G401.6 (cell line): ENCODE results near the gene MMP15.
"Not testable (repeated sequence)": the region's sequence is repeated elsewhere in the genome, so short reads cannot be mapped to it uniquely, and the experiment has no call there.

Experiments
- FAIRE-seq: peaks from 2 replicates; lab custom pipeline; 2012; peaks lifted over from hg19 to GRCh38; lab: Jason Lieb, UNC

The MMP15 gene

DNA sequence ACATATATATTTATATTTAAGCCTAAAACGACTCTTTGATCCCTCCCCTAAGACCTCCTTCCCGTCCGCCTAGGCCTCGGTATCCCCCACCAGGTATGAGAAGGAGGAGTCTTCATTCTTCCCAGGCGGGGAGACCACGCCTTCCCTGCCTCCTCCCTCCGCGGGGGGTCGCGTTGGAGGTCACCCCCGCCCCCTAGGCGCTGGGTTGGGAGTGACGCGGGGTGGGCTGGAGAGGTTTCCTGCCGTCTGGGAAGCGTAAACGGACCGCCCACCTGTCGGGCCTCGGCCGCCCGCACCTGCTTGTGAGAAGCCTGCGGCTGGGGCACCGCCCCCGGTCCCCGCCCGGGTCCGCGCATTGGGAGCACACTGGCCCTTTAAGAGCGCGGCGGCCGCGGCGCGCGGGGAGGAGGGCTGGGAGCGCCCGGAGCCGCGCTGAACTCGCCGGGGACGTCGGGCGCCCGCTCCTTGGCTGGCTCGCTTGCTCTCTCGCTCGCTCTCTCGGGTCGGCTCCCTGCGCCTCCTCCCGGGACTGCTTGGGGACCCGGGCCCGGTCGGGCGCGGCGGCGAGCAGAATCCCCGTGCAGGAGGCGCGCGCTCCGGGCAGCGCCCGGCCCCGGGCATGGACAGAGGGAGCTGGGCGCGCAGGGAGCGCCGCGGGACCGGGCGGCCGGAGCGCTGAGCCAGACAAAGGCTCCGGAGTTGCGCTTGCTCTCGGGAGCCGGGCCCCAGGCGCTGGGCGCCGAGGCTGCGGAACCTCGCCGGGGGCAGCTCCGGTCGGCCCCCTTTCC is at the start of gene MMP15:
MMP15 (plus strand) TSS at position 404 of the 788 bp plus-strand sequence. CDS start 597 bp downstream, outside the sequence.
- FAIRE-seq, result no peak

DNA sequence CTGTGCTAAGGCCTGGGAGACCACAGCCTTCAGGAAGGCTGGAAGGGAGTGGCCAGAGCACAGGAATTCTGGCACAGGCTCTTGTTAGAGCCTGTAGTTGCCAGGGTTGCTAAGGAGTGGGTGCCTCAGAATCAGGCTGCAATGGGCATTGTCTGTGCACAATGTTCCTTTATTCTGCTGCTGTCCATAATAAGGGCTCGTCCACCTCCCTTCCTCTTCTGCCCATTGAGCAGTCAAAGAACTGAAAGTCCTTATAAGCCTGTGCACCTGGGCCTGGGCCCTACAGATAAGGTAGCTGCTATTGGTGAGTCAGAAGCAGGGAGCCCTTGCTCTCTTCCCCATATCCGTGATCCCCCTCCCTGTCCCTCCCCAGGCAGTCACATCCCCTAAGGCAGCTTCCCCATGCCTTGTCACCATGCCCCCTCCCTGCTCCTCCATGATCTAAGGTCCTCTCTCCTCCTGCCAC is 49.2 kb upstream of the MMP15 start:
- no peak for FAIRE-seq

- no peak for FAIRE-seq
These were observed 48.0 kb upstream of the MMP15 start for GRCh38 chr16:57977418-57978069.

GRCh38 chr16:57978070-57978465 is 47.5 kb upstream of the MMP15 start:
- not testable (repeated sequence) for FAIRE-seq

GRCh38 chr16:57979006-57979585 is 46.5 kb upstream of the MMP15 start:
- no peak for FAIRE-seq

- no peak for FAIRE-seq
These were observed 43.9 kb upstream of the MMP15 start for GRCh38 chr16:57981636-57982035.

DNA sequence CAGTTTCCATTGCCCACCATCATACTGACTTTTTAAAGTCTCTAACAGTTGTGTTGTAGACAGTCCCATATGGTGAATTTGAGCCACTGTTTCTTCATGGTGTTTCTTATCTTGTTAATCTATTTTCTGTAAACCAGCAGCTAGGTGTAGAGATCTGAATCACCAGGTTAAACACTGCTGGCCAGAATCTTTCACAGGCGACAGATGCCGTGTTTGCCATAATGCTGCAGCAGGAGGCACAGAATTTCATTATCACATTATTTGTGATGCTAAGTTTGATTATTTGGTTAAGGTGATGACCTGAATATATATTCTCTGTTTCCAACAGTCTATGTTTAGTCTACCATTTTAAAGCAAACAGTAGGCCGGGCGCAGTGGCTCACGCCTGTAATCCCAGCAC is 43.2 kb upstream of the MMP15 start:
- no peak for FAIRE-seq

DNA sequence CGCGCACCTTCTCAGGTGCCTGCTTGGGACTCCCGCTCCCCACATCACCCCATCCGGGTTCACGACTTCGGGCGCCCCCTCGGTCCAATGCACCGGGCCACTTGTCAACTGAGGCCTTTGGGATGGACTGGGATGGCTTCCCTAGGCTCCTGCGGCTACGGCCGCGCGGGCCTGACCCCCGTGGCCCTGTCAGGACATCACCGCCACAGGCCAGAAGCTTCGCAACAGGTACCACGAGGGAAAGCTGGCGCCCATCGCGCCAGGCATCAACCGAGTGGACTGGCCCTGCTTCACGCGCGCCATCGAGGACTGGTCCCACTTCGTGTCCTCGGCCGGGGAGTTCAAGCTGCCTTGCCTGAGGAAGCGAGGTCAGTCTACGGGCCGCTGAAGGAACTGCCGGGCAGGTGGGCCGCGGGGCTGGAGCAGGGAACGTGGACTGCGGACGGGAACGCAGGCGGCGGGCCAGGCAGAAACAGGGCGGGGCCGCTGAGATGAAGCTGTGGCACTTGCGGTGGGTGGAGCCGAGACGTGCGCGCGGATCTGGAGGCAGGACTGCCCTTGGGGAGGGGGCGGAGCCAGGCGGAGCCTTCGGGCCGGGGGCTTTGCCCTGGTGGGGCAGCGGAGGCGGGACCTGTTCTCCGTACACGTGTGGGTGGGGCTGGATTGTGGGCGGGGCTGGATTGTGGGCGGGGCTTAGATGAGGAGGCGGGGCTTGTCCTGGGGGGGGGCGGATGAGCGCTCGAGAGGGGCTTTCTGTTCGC is 40.9 kb upstream of the MMP15 start:
- FAIRE-seq, result no peak

DNA sequence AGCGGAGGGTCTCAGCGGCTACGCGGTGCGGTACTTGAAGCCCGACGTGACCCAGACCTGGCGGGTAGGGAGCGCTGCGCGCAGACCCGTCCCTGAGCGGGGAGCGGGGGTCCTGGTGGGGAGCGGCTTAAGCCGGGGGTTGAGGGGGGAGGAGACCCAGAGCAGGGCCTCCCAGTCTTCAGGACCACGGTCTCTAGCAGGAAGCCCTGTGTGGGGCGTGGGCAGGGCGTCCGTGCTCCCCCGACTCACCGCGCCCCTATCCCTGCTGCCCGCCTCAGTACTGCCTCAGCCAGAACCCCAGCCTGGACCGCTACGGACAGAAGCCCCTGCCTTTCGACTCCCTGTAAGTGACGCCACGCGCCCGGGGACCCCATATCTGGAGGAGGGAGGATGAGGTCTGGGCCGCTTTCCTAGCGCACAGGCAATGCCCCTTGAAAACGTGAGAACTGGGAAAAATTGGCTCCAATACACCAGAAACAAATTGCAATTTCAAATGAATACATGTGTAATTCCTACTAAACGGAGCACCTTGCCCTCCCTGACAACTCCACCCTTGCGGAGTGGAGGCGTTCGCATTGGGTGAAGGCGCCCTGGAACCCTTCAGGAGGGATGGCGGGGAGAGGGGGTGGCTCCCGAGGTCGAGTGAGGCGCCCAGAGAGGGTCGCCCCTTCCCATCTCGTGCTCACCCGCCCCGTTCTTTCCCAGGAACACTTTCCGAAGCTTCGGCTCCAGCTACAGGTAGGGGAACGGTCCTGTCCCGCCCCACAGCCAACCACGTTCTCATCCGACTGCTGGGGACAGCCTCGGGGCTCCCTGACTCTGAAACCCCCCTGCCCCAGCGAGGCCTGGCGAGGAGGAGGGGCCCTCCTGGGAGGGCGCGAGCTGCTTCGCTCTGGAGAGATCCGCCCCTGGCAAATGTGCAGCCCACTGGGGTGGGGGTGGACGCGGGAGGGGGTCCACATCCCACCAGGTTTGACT is 40.1 kb upstream of the MMP15 start:
- no peak for FAIRE-seq

GRCh38 chr16:57986196-57986595 is 39.4 kb upstream of the MMP15 start:
- FAIRE-seq, result no peak

DNA sequence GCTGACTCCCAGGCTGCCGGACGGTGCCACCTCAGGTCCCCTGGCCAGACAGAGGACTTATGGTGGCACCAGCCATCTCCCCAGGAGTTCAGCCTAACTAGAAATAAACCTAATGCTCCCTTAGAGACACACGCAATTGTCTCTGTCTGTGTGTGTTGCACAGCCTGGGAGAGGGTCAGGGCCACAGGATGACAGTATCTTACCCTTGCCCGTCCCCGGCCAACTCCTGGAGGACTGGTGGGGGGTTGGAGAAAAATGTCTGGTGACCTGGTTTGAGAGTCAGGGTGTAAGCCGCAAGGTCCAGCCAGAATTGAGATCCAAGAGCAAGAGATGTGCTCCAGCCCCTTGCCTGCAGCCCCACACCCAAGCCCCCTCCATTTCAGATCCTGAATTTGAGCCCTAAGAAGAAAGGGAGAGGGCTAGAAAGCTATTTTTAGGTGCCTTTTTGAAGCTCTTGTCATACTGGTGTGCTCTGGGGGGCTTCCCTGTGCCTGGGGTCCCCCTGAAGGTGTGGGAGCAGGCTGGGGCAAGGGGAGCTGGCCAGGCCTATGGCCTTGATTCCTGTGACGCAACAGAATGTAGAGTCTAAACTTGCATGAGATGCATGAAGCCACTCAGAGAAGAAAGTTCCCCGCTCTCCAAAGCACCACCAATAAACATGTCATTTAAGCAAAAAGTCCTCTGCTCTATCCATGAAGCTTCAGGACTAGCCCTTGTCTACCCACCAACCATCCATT is 37.9 kb upstream of the MMP15 start:
- no peak for FAIRE-seq

DNA sequence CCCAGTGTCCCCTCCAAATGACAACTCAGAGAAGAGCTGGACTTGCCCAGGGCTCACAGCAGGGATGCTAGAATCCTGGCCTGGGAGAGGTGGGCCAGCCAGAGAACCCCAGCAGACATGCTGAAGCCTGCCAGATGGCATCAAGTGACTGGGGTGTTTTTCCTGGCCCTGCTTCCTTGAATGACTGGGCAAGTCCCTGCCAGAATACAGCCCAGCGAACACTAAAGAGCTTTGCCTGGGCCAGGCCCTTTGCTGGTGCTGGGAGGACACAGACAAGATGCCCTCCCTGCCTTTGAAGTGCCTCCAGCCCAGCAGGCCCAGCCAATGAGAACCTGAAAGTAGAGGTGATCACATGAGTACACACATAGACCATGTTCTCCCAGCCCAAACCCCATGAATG is 36.6 kb upstream of the MMP15 start:
- no peak for FAIRE-seq

DNA sequence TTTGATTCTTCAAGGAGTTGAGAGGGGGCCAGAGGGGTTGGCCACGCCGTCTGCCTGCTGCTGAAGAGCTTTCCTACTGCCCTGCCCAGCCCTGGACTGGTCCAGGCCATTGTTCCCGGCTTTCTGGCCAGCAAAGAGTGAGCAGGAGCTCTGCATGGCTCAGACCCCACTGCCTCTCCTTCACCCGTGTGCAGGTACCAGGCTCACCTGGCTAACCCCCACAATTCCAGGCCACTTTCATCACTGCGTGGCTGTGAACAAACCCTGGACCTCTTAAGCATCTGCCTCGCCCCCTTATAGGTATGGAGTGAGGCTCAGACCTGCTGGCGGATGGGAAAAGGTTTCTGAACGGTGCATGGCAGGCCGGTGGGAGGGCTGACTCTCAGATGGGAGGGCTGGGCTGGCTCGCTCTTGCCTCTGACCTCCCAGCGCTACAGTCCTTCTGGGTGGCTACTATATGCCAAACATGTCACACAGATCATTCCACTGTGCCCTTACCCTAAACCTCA is 33.9 kb upstream of the MMP15 start:
- FAIRE-seq, result no peak

- FAIRE-seq, result no peak
These were observed 33.5 kb upstream of the MMP15 start for GRCh38 chr16:57992084-57992483.

DNA sequence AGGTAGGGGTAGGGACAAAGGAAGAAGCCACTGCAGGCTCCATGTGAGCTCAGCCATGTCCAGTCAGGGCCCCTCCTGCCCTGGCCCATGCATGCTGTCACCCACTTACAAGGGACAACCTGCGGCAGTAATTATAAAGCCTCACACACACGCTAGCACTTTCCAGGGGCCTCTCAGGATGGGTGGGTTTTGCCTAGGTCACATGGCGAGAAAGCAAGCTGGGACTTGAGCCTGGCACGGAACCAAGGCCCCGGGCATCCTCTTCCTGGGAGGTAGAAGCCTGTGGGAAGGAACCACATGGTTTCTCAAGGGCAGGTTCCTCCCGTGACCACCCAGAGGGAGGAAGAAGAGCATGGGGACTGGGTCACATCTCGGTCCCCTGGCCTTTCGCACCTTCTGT is 32.1 kb upstream of the MMP15 start:
- FAIRE-seq, result no peak

DNA sequence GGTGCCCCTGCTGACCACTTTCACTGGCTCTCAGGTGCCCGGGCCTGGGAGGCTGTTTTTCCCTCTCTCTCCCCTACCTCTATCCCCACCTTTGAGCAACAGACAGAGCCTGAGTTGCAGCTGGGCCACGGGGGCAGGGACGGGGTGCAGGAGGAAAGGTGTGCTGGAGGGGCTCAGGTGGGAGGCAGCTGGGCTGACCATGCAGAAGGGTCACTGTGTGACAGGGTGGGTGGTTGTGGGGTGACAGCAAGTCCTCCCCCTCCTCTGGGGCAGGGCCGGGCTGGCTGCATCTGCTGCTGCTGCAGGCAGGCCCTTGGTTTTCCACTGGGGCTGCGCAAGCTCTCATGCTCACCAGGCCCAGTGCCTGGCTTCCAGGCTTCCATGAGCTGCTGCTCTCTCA is 31.7 kb upstream of the MMP15 start:
- FAIRE-seq, result no peak

GRCh38 chr16:57994361-57994760 is 31.2 kb upstream of the MMP15 start:
- no peak for FAIRE-seq

DNA sequence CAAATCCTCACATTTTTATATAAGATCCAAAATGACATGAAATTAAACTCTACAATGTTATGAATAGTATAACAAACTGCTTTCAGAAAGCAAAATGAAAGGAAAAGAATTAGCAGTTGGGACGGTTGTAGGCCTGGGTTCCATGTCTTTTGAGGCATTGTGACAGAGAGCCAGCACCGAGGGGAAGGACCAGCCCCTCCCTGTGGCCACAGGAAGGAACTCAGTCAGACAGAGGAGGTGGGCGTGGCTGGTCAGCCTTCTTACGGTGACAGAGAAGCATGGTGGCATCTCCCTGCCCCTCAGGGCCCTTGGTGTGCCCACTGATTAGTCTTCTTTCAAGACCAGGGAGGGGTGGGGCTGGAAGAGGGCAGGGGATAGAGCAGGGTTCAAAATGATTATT is 30.8 kb upstream of the MMP15 start:
- FAIRE-seq, result peak; percentile 45

GRCh38 chr16:57995721-57996405 is 29.7 kb upstream of the MMP15 start:
- FAIRE-seq, result no peak
